ENCODE results near the gene COL19A1.

DNA sequence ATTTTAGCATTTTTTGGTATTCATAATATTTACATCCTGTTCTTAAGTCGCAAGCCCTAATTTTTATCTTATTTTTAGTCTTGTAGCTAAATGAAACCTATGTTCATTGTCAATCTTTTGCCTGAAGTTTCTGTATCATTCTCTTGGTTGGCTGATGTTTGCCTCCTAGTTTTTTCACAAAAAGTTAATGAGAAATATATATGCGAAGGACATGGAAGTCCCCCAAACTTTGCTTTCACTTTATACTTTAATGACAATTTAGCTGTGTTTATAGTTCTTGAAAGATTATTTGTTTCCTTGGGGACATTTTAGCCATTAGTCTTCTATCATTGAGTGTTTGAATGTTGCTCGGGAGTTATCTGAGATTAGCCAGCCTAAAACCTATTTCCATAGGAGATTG, 118.2 kb downstream of the COL19A1 start:
- TF ChIP-seq POLR2A (IDR thresholded peaks at IDR 0.05) (no peak), CTCF (IDR thresholded peaks at IDR 0.05) (no peak)
